H1 (cell line): ENCODE measurements around the gene PLA2G4E. TPM values are rescaled to one million over a fixed set of nuclear protein-coding genes. Genes with fewer than 3 reads are reported as not detected.

Source experiments
- CTCF ChIA-PET: fragments of 300-600 bp; sonication (Branson Sonifier 250); formaldehyde crosslinking; loops from one replicate; lab custom pipeline; 2021; ENCODE audit not compliant: partially characterized antibody; lab: Charles Lee
- POLR2A ChIA-PET: fragments of 300-600 bp; sonication (Branson Sonifier 250); formaldehyde crosslinking; loops from one replicate; lab custom pipeline; 2021; ENCODE audit warnings: inconsistent platforms; ENCODE audit not compliant: partially characterized antibody; lab: Charles Lee
- DNase-seq, 2 experiments: peaks; one replicate each; pipeline versions ENCODE4 v3.0.0 to v3.0.0-alpha.2; 2010 to 2022; ENCODE audit warnings: low spot score in 2 of 2, low read depth in 1 of 2, mixed read lengths in 1 of 2
- FAIRE-seq: peaks from 2 replicates; lab custom pipeline; 2011; peaks lifted over from hg19 to GRCh38; lab: Jason Lieb, UNC
- H2AFZ ChIP-seq: 2 replicates; pipeline ENCODE4 v1.8.1; 2012; ENCODE audit warnings: low read length, inconsistent platforms
- H2AK5ac ChIP-seq: 2 replicates; pipeline ENCODE4 v1.6.1; 2013; ENCODE audit warnings: low read depth, low read length
- H2BK120ac ChIP-seq: replicated peaks from 2 replicates; pipeline ENCODE3; 2013; ENCODE audit warnings: low read depth, low read length, inconsistent platforms
- H2BK12ac ChIP-seq: 2 replicates; pipeline ENCODE4 v1.6.1; 2013; ENCODE audit warnings: low read depth, low read length
- H2BK15ac ChIP-seq: 2 replicates; pipeline ENCODE4 v1.6.1; 2013; ENCODE audit warnings: low read length
- H2BK20ac ChIP-seq: 2 replicates; pipeline ENCODE4 v1.6.1; 2013; ENCODE audit warnings: low read length
- H2BK5ac ChIP-seq: 2 replicates; pipeline ENCODE4 v1.6.1; 2013; ENCODE audit warnings: low read depth, low read length
- H3K14ac ChIP-seq: 2 replicates; pipeline ENCODE4 v1.6.1; 2013; ENCODE audit warnings: inconsistent platforms; ENCODE audit not compliant: insufficient read length
- H3K18ac ChIP-seq: 2 replicates; pipeline ENCODE4 v1.6.1; 2013; ENCODE audit warnings: low read length; ENCODE audit errors: extremely low read depth
- H3K23ac ChIP-seq: 2 replicates; pipeline ENCODE4 v1.6.1; 2013; ENCODE audit warnings: inconsistent platforms; ENCODE audit not compliant: insufficient read length
- H3K23me2 ChIP-seq: 2 replicates; pipeline ENCODE4 v1.6.1; 2013; ENCODE audit warnings: low read depth, low read length
- H3K27ac ChIP-seq: 2 replicates; pipeline ENCODE4 v1.6.1; 2011; ENCODE audit warnings: low read depth, low read length, inconsistent platforms
- H3K27me3 ChIP-seq, 4 experiments: replicated peaks in 1 of 4; 1 replicate in 1 of 4; 2 replicates in 3 of 4; pipeline versions ENCODE4 v1.6.1 to v1.8.1; 2011 to 2013; ENCODE audit warnings: low read length in 3 of 4, mild to moderate bottlenecking in 3 of 4, inconsistent platforms in 2 of 4, mixed read lengths in 2 of 4, moderate library complexity in 1 of 4; ENCODE audit not compliant: control insufficient read depth in 3 of 4, insufficient read depth in 3 of 4; ENCODE audit errors: extremely low read depth in 1 of 4
- H3K36me3 ChIP-seq, 4 experiments: 2 replicates each; pipeline versions ENCODE4 v1.6.1 to v1.8.1; 2011 to 2013; ENCODE audit warnings: mild to moderate bottlenecking in 4 of 4, low read length in 3 of 4, moderate library complexity in 2 of 4, control low read depth in 1 of 4, inconsistent platforms in 1 of 4; ENCODE audit not compliant: insufficient read depth in 4 of 4, control insufficient read depth in 2 of 4
- H3K4ac ChIP-seq: replicated peaks from 2 replicates; pipeline ENCODE3; 2013; ENCODE audit warnings: low read length, low read depth, mixed read lengths, inconsistent platforms; ENCODE audit not compliant: insufficient read length
- H3K4me1 ChIP-seq, 4 experiments: replicated peaks in 1 of 4; 1 replicate in 1 of 4; 2 replicates in 3 of 4; pipeline versions ENCODE4 v1.6.1 to v1.8.1; 2011 to 2013; ENCODE audit warnings: low read length in 3 of 4, inconsistent platforms in 2 of 4, mixed read lengths in 1 of 4; ENCODE audit not compliant: insufficient read depth in 4 of 4, control insufficient read depth in 3 of 4
- H3K4me2 ChIP-seq, 2 experiments: 2 replicates each; pipeline versions ENCODE4 v1.6.1 to v1.8.1; 2011 to 2013; ENCODE audit warnings: low read depth in 2 of 2, low read length in 2 of 2, control low read depth in 1 of 2, inconsistent platforms in 1 of 2, mild to moderate bottlenecking in 1 of 2; ENCODE audit not compliant: insufficient read depth in 1 of 2
- H3K4me3 ChIP-seq, 4 experiments: fragments of 200-600, 300-600 bp in 1 of 4; sonication (generic), shearing (Covaris generic), sonication (Bioruptor Twin) in 1 of 4; 2 replicates each; pipeline versions ENCODE4 v1.5.1 to v1.8.1; 2011 to 2016; ENCODE audit warnings: low read length in 4 of 4, low read depth in 3 of 4, control low read depth in 2 of 4, inconsistent platforms in 2 of 4, mild to moderate bottlenecking in 2 of 4, mixed read lengths in 1 of 4, moderate library complexity in 1 of 4; ENCODE audit not compliant: insufficient read depth in 2 of 4; ENCODE audit errors: extremely low read depth in 1 of 4
- H3K56ac ChIP-seq: replicated peaks from 2 replicates; pipeline ENCODE3; 2013; ENCODE audit warnings: low read depth, mild to moderate bottlenecking, mixed read lengths, low read length, inconsistent platforms; ENCODE audit not compliant: insufficient read length
- H3K79me1 ChIP-seq: 2 replicates; pipeline ENCODE4 v1.6.1; 2013; ENCODE audit warnings: low read depth, low read length, control low read depth
- H3K79me2 ChIP-seq, 2 experiments: 2 replicates each; pipeline versions ENCODE4 v1.6.1 to v1.8.1; 2012 to 2013; ENCODE audit warnings: low read length in 2 of 2, mild to moderate bottlenecking in 2 of 2, inconsistent platforms in 1 of 2; ENCODE audit not compliant: insufficient read depth in 2 of 2, control insufficient read depth in 1 of 2
- H3K9ac ChIP-seq, 4 experiments: replicated peaks in 1 of 4; 1 replicate in 1 of 4; 2 replicates in 3 of 4; pipeline versions ENCODE4 v1.6.1 to v1.8.1; 2011 to 2013; ENCODE audit warnings: low read depth in 3 of 4, low read length in 3 of 4, control low read depth in 2 of 4, mild to moderate bottlenecking in 2 of 4, moderate library complexity in 2 of 4, inconsistent platforms in 1 of 4; ENCODE audit errors: extremely low read depth in 1 of 4
- H3K9me3 ChIP-seq, 2 experiments: 2 replicates each; pipeline versions ENCODE4 v1.6.1 to v1.8.1; 2012 to 2013; ENCODE audit warnings: mild to moderate bottlenecking in 2 of 2, moderate library complexity in 2 of 2, control low read depth in 1 of 2, inconsistent platforms in 1 of 2, low read depth in 1 of 2, low read length in 1 of 2, mixed read lengths in 1 of 2; ENCODE audit not compliant: insufficient read depth in 2 of 2
- H4K20me1 ChIP-seq, 2 experiments: replicated peaks in 1 of 2; 2 replicates each; pipeline versions ENCODE3 to v1.8.1; 2011 to 2013; ENCODE audit warnings: inconsistent platforms in 2 of 2, low read length in 2 of 2, mild to moderate bottlenecking in 1 of 2; ENCODE audit not compliant: insufficient read depth in 2 of 2, control insufficient read depth in 1 of 2
- H4K5ac ChIP-seq: 2 replicates; pipeline ENCODE4 v1.6.1; 2013; ENCODE audit warnings: low read length, low read depth, mixed read lengths, inconsistent platforms; ENCODE audit not compliant: insufficient read length
- H4K8ac ChIP-seq: 2 replicates; pipeline ENCODE4 v1.8.0; 2013; ENCODE audit warnings: mild to moderate bottlenecking, moderate library complexity, low read length, inconsistent platforms; ENCODE audit not compliant: insufficient read depth; ENCODE audit errors: extremely low read depth
- H4K91ac ChIP-seq: replicated peaks from 2 replicates; pipeline ENCODE3; 2013; ENCODE audit warnings: low read length, mixed read lengths, inconsistent platforms; ENCODE audit not compliant: insufficient read length
- CBX8 ChIP-seq: fragments of 300-800, 300-1000 bp; sonication (generic); IDR thresholded peaks from 2 replicates; pipeline ENCODE4 v1.7.1; 2016; ENCODE audit warnings: low read depth, low read length, borderline replicate concordance
- CREB1 ChIP-seq: IDR thresholded peaks from 2 replicates; pipeline ENCODE4 v1.6.1; 2012; ENCODE audit warnings: inconsistent platforms
- E2F6 ChIP-seq: IDR thresholded peaks from 2 replicates; pipeline ENCODE4 v1.6.1; 2012; ENCODE audit warnings: inconsistent platforms
- EZH2 ChIP-seq: fragments of 200-600 bp; sonication (generic); IDR thresholded peaks from 2 replicates; pipeline ENCODE4 v1.7.1; 2012; ENCODE audit warnings: low read depth, mild to moderate bottlenecking, moderate library complexity, low read length, inconsistent platforms; ENCODE audit not compliant: severe bottlenecking
- HDAC2 ChIP-seq, 2 experiments: fragments of 300-600 bp in 1 of 2; sonication (generic) in 1 of 2; IDR thresholded peaks; 2 replicates each; pipeline ENCODE4 v1.6.1; 2011 to 2012; ENCODE audit warnings: low read depth in 2 of 2, low read length in 2 of 2, mild to moderate bottlenecking in 2 of 2, moderate library complexity in 2 of 2, borderline replicate concordance in 1 of 2, inconsistent platforms in 1 of 2
- KDM1A ChIP-seq: fragments of 200-600, 300-600 bp; sonication (generic); IDR thresholded peaks from 2 replicates; pipeline ENCODE4 v1.7.1; 2016; ENCODE audit warnings: mild to moderate bottlenecking, low read length, borderline replicate concordance
- NANOG ChIP-seq: IDR thresholded peaks from 2 replicates; pipeline ENCODE4 v1.6.1; 2011; ENCODE audit warnings: low read length, low read depth, mild to moderate bottlenecking, inconsistent platforms; ENCODE audit not compliant: insufficient read depth, poor library complexity, severe bottlenecking
- RXRA ChIP-seq: IDR thresholded peaks from 2 replicates; pipeline ENCODE4 v1.6.1; 2011; ENCODE audit warnings: low read depth, mild to moderate bottlenecking, low read length, moderate library complexity; ENCODE audit not compliant: insufficient read depth
- SAP30 ChIP-seq: fragments of 300-600 bp; sonication (generic); IDR thresholded peaks from 2 replicates; pipeline ENCODE4 v1.7.1; 2012; ENCODE audit warnings: low read length, moderate library complexity, mild to moderate bottlenecking, inconsistent platforms; ENCODE audit not compliant: insufficient read depth, insufficient replicate concordance
- SIN3A ChIP-seq, 2 experiments: IDR thresholded peaks in 1 of 2; conservative IDR thresholded peaks in 1 of 2; 2 replicates each; pipeline ENCODE4 v1.6.1; 2011 to 2012; ENCODE audit warnings: low read length in 2 of 2, improper control_type of control experiment in 1 of 2, low read depth in 1 of 2, mild to moderate bottlenecking in 1 of 2
- SIX5 ChIP-seq: IDR thresholded peaks from 2 replicates; pipeline ENCODE4 v1.6.1; 2011; ENCODE audit warnings: mild to moderate bottlenecking, low read depth, low read length
- TEAD4 ChIP-seq: IDR thresholded peaks from 2 replicates; pipeline ENCODE4 v1.6.1; 2012; ENCODE audit warnings: low read depth, low read length, inconsistent platforms, mixed read lengths
- WGBS, 2 experiments: shearing (Covaris generic) in 1 of 2; methylation state at CpG; one replicate each; pipeline versions ENCODE4 v1.1.6 to v1.1.7; 2013 to 2015; ENCODE audit warnings: low lambda C conversion rate in 2 of 2, mixed read lengths in 2 of 2, inconsistent platforms in 1 of 2, low coverage in 1 of 2, missing lambda C conversion rate in 1 of 2; ENCODE audit not compliant: insufficient replicate concordance in 2 of 2, insufficient coverage in 1 of 2, insufficient read length in 1 of 2; ENCODE audit errors: extremely low coverage in 1 of 2, missing lambda C conversion rate in 1 of 2; 5-methylcytosine and 5-hydroxymethylcytosine counted together
- polyA plus RNA-seq, 7 experiments: library from polyadenylated mRNA; depleted of rRNA in 3 of 7; stranded (reverse) in 5 of 7; unstranded in 2 of 7; fragments of >200 nt in 5 of 7; fragments of 200-250 nt in 2 of 7; gene quantifications; 1 replicate in 5 of 7; 2 replicates in 1 of 7; 4 replicates in 1 of 7; pipeline versions ENCODE4 v1.2.1 to v1.2.3, GENCODE V29; 2011 to 2013; ENCODE audit warnings: missing spikeins in 2 of 7, mixed read lengths in 2 of 7
- total RNA-seq: library from RNA; stranded (reverse); fragmentation: NEBNext Ultra II Directional; extraction: Animal tissue kit (Norgen Biotek cat#: 25700); gene quantifications from 2 replicates; pipeline ENCODE4 v1.2.1, GENCODE V29; 2021

PLA2G4E gene
- total and polyA plus RNA-seq, 2 of the 8 experiments (the other 6 are each of a cell fraction or from before 2014, with no cell fraction given) = 0.03 TPM; not detected in 1

GRCh38 chr15:42046597-42046996 lies 25.8 kb upstream of the PLA2G4E start:
- Histone ChIP-seq H2BK15ac (no peak overlapping the region), H3K9me3 (no peaks in the 10 kb centered on the region), H4K20me1 (no peaks in the 10 kb centered on the region), H2BK20ac (no peak overlapping the region), H3K9ac (no peak overlapping the region), H3K27ac (no peak overlapping the region), H2BK120ac (no peak overlapping the region), H4K5ac (no peak overlapping the region), H2BK12ac (no peak overlapping the region), H2AFZ (no peak overlapping the region), H3K27me3 (no peaks in the 10 kb centered on the region; a peak in 1 of 7 replicates), H3K23me2 (no peaks in the 10 kb centered on the region), H3K4me1 (peaks cover 0 to 6% (median 3%) of the 10 kb centered on the region in 4 experiments; a peak in 5 of 7 replicates), H4K8ac (no peak overlapping the region), H2BK5ac (no peak overlapping the region), H2AK5ac (no peak overlapping the region), H3K14ac (no peak overlapping the region), H3K36me3 (no peaks in the 10 kb centered on the region), H3K4me2 (no peak overlapping the region), H3K4me3 (no peak overlapping the region), H4K91ac (no peak overlapping the region), H3K79me1 (no peaks in the 10 kb centered on the region), H3K79me2 (no peaks in the 10 kb centered on the region), H3K56ac (no peak overlapping the region), H3K4ac (no peak overlapping the region), H3K23ac (no peak overlapping the region), H3K18ac (no peak overlapping the region)
- CTCF ChIA-PET = interaction anchor here (1.3 to 4.3 kb wide), 6 partner anchors 9 to 57 kb away, joined by 4 to 21 read pairs (median 5); no protein-coding TSS in a partner anchor
- FAIRE-seq (no peak), DNase-seq (no peak)
- 85% methylated on average over 2 of the region's 2 CpGs; no CpG with 5 or more reads in 1 of the 2 experiments for WGBS, 2 experiments
- POLR2A ChIA-PET = no interaction called here
- TF ChIP-seq CREB1 = no peak
- no peak for TF ChIP-seq HDAC2 (IDR thresholded peaks at IDR 0.05; ENCODE audit: borderline replicate concordance in 1 of 2, low read depth in 2 of 2, low read length in 2 of 2)
- no peak for TF ChIP-seq SIX5
- no peak for TF ChIP-seq KDM1A
- no peak for TF ChIP-seq E2F6
- TF ChIP-seq CBX8 = no peak
- no peak for TF ChIP-seq RXRA
- no peak for TF ChIP-seq NANOG
- TF ChIP-seq EZH2 = no peak
- no peak for TF ChIP-seq SIN3A (conservative IDR thresholded peaks at IDR 0.05 in 1 of 2, IDR thresholded peaks at IDR 0.05 in 1 of 2; ENCODE audit: low read depth in 1 of 2, low read length in 2 of 2)
- no peak for TF ChIP-seq TEAD4
- no peak for TF ChIP-seq SAP30
